A673 (cell line): ENCODE measurements around the gene FTCDNL1.

Experiments used
- CTCF ChIP-seq: fragments of 300-800, 200-600 bp; sonication (generic); conservative IDR thresholded peaks from 2 replicates; pipeline ENCODE4 v1.5.1; 2017; ENCODE audit warnings: low read depth, mild to moderate bottlenecking, antibody characterized with exemption, low read length, moderate library complexity, mixed read lengths
- EZH2 ChIP-seq: fragments of 200-600 bp; sonication (generic); IDR thresholded peaks from 2 replicates; pipeline ENCODE4 v1.6.1; 2017; ENCODE audit warnings: borderline replicate concordance, low read depth, mild to moderate bottlenecking, mixed read lengths, antibody characterized with exemption, low read length; ENCODE audit not compliant: poor library complexity, severe bottlenecking

GRCh38 chr2:199762963-199763362 lies 88.0 kb downstream of the FTCDNL1 start:
- TF ChIP-seq CTCF = no peak
- TF ChIP-seq EZH2 = no peak
